Fibroblast of the aortic adventitia (primary cell): Measurements from ENCODE around the gene ADAM23. TPM values are rescaled to one million over a fixed set of nuclear protein-coding genes. Genes with fewer than 3 reads are reported as not detected.

Experiments
- DNase-seq: peaks from one replicate; pipeline ENCODE4 v3.0.0-alpha.2; 2010; ENCODE audit warnings: low read depth
- H3K4me3 ChIP-seq: 2 replicates; pipeline ENCODE4 v1.5.1; 2011; ENCODE audit warnings: low read depth, mild to moderate bottlenecking, control low read depth, low read length, moderate library complexity
- total RNA-seq: library from RNA; depleted of rRNA; stranded (reverse); fragments of >200 nt; gene quantifications from 2 replicates; pipeline ENCODE4 v1.2.3, GENCODE V29; 2012; ENCODE audit warnings: low replicate concordance
- TF ChIP-seq, protein P1 (sequence below): IDR thresholded peaks from 2 replicates; pipeline ENCODE4 v1.5.1; 2011; ENCODE audit warnings: mild to moderate bottlenecking, low read length, control low read depth, inconsistent platforms; ENCODE audit not compliant: insufficient read depth

Gene ADAM23
- total RNA-seq, 1 donor = 7.8 TPM

DNA sequence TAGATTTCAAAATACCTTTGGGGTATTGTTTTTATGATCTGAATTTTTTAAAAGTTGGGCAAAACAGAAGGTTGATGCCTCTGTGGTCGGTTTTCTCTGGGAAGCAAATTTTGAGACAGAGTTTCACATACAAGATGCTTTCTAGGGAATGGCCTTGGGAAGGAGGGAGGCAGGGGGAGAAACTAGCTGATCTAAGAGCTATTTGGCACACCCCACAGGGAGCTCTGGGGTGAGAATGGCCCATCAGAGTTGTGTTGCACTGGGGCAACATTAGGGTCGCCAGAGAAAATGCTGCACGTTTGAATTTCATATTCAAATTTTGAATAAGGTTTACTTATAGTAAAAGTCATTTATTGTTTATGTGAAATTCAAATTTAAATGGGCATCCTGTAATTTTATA lies 11.9 kb upstream of the ADAM23 start:
- no peak overlapping the region for H3K4me3 ChIP-seq
- TF ChIP-seq, protein P1, sequence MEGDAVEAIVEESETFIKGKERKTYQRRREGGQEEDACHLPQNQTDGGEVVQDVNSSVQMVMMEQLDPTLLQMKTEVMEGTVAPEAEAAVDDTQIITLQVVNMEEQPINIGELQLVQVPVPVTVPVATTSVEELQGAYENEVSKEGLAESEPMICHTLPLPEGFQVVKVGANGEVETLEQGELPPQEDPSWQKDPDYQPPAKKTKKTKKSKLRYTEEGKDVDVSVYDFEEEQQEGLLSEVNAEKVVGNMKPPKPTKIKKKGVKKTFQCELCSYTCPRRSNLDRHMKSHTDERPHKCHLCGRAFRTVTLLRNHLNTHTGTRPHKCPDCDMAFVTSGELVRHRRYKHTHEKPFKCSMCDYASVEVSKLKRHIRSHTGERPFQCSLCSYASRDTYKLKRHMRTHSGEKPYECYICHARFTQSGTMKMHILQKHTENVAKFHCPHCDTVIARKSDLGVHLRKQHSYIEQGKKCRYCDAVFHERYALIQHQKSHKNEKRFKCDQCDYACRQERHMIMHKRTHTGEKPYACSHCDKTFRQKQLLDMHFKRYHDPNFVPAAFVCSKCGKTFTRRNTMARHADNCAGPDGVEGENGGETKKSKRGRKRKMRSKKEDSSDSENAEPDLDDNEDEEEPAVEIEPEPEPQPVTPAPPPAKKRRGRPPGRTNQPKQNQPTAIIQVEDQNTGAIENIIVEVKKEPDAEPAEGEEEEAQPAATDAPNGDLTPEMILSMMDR = no peak
- no peak for DNase-seq

DNA sequence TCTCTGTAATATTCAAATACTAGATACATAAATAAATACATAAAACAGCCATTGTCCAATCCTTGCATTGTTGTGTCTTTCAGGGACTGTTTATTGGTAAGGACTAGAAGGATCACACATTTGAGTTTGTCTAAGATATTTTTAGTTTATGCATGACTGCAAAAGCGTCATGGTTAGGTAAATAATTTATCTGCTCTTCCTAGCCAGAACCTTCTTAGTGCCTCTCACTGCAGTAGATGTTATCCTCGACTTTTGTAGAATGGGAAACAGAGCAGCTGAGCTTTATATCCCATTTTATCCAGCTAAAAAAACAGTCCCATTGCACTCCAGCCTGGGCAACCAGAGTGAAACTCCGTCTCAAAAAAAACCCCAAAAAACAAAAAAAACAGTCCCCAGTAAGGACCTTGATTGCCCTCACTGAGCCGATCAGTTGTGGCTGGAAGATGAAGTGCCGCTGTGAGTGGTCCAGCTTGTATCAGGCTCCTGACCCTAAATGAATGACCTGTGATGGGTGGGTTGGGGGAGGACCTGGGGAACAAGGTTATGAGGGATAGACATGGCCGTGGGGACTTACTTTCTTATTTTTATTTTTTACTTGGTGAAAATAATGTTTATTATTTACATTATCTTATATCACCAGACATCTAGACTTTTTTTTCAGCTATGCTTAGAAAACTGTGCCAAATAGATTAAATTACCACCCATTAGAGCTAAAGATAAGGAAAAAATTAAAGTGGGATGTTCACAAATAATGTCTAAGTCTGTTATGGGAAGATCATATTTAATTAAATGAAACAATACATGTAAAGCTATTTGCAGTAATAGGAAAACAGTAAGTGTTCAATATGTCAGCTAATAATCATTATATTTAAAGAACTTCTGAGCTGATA lies 10.9 kb upstream of the ADAM23 start:
- TF ChIP-seq, protein P1 = no peak
- H3K4me3 ChIP-seq = no peak overlapping the region
- no peak for DNase-seq

DNA sequence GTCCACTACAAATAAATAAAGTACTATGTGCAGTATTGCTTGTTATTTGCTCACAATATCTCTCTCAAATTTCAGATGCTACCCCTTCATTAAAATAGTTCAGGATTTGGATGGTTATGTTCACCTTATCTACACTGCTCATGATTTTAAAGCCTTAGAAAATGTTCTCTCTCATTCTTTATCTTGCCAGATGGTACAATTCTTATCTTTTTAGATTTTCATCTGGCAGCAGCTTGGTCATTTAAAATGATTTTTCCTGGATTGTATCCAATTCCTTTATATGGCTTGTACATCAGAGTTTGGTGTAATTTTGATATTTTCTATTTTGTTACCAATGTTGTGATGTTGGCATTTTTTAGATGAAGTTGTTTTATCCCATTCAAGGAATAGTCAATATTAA lies 10.1 kb upstream of the ADAM23 start:
- DNase-seq = no peak
- H3K4me3 ChIP-seq = no peak overlapping the region
- TF ChIP-seq, protein P1 = no peak

DNA sequence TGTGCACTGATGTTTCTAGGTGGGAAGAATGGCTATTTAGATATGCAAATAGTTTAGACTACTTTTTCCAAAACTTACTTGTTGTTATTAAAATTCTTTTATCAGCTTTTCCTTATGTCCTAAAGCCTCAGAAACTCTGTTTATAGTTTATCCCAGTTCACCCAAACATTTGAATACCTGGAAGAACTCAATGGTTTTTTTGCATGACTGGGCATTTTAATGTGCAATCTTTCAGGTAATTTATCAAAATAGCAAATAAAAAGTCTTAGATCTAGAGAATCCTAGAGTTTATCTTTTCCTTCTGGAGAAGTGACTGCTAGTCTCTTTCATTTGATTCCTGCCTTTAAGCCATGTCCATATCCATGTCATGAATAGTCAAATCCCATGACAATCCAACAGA lies 9.6 kb upstream of the ADAM23 start:
- TF ChIP-seq, protein P1 = no peak
- no peak for DNase-seq
- H3K4me3 ChIP-seq = no peak overlapping the region

DNA sequence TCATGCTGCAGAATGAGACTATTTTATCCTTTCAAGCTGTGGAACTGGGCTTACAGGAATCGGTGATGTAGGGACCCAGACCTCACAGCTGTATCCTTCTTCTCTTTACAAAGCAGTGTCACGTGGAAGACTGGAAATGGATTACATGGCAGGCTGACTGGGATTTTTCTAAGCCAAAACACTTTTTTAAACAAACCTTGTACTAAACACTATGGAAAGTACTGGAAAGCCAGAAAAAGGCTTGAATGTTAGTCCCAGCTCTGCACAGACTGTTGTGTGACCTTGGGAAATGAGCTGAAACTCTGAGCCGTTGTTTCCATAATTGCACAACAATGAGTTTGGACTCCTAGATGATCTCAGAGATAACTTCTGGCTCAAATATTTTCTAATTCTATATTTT lies 7.6 kb upstream of the ADAM23 start:
- H3K4me3 ChIP-seq = no peak overlapping the region
- DNase-seq = peak; percentile 37
- TF ChIP-seq, protein P1 = no peak

DNA sequence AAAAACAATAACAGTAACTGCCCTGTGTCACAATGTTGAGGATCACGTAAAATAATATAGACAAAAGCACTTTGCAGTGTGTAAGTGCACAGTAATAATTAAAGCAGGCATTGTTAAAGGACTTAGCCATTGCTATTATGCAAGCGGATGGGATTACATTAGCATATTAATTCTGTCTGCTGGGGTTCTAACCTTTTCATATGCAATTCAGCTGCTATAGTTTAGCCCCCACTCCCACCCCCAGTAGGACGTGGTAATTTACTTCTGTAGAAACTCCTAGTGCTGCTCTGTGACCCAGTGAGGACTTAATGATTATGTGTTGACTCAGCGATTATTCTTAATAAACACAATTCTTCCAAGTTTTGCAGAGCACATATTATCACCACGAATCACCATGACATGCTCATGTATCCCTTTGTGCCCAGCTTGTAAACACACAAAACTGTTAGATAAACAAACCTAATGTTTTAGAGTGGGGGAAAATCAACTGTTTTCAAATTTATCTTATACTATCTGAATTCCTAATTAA lies 5.1 kb upstream of the ADAM23 start:
- TF ChIP-seq, protein P1 = no peak
- H3K4me3 ChIP-seq = no peak overlapping the region
- no peak for DNase-seq

DNA sequence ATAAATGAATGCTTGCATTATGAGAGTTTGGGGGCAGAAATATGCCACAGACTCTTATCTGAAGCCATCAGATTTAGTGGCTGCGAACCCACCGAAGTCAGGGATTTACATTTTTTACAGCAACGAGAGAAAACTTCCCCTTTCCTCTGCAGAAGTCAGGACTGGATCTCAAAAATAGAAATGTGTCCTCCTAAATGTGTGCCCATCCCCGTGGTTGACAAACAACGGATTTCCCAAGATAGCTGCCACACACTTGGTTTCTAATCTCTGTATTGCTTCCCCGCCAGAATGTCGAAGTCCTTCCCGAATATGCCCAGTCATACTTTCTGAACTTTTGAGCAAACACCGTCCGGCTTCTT lies 879 bp upstream of the ADAM23 start:
- TF ChIP-seq, protein P1 = no peak
- H3K4me3 ChIP-seq = peak overlapping the region; percentile 71
- DNase-seq = no peak
